Muscle layer of duodenum (tissue), 2 donors: ENCODE measurements around the gene MAP3K9.

Source experiments
- H3K27ac ChIP-seq: one replicate; pipeline ENCODE4 v1.7.0; 2013; ENCODE audit warnings: mild to moderate bottlenecking, low read length
- H3K27me3 ChIP-seq: one replicate; pipeline ENCODE4 v1.7.0; 2013; ENCODE audit warnings: low read depth, mild to moderate bottlenecking, control low read depth, low read length
- H3K36me3 ChIP-seq, 2 donors: one replicate each; pipeline ENCODE4 v1.7.0; 2013; ENCODE audit warnings: low read length in 2 of 2, control low read depth in 1 of 2, mild to moderate bottlenecking in 1 of 2; ENCODE audit not compliant: insufficient read depth in 2 of 2, control insufficient read depth in 1 of 2
- H3K4me1 ChIP-seq, 2 donors: one replicate each; pipeline ENCODE4 v1.7.0; 2013; ENCODE audit warnings: low read length in 2 of 2, mild to moderate bottlenecking in 2 of 2, control low read depth in 1 of 2, moderate library complexity in 1 of 2; ENCODE audit not compliant: insufficient read depth in 2 of 2, control insufficient read depth in 1 of 2
- H3K4me3 ChIP-seq, 2 donors: one replicate each; pipeline ENCODE4 v1.7.0; 2013; ENCODE audit warnings: low read length in 2 of 2, low read depth in 1 of 2, mild to moderate bottlenecking in 1 of 2
- H3K9me3 ChIP-seq, 2 donors: one replicate each; pipeline ENCODE4 v1.7.0; 2013; ENCODE audit warnings: low read length in 2 of 2, control low read depth in 1 of 2, mild to moderate bottlenecking in 1 of 2; ENCODE audit not compliant: control insufficient read depth in 1 of 2
- donor health status: healthy.

Gene MAP3K9

GRCh38 chr14:70780396-70781075 lies 28.8 kb downstream of the MAP3K9 start:
- no peak overlapping the region for H3K27ac ChIP-seq
- no peaks in the 10 kb centered on the region for H3K4me1 ChIP-seq
- H3K4me3 ChIP-seq = no peak overlapping the region
- no peaks in the 10 kb centered on the region for H3K27me3 ChIP-seq
- H3K9me3 ChIP-seq = no peaks in the 10 kb centered on the region
- H3K36me3 ChIP-seq = no peaks in the 10 kb centered on the region

- no peaks in the 10 kb centered on the region for H3K36me3 ChIP-seq
- no peaks in the 10 kb centered on the region for H3K9me3 ChIP-seq
- no peaks in the 10 kb centered on the region for H3K27me3 ChIP-seq
- no peak overlapping the region for H3K27ac ChIP-seq
- no peaks in the 10 kb centered on the region for H3K4me1 ChIP-seq
- H3K4me3 ChIP-seq = no peak overlapping the region
Observed at GRCh38 chr14:70779667-70780066, 29.6 kb downstream of the MAP3K9 start.

GRCh38 chr14:70776197-70776596 lies 33.1 kb downstream of the MAP3K9 start:
- Histone ChIP-seq H3K27ac (no peak overlapping the region), H3K27me3 (no peaks in the 10 kb centered on the region), H3K9me3 (no peaks in the 10 kb centered on the region), H3K4me3 (no peak overlapping the region), H3K36me3 (no peaks in the 10 kb centered on the region), H3K4me1 (no peaks in the 10 kb centered on the region)

- H3K9me3 ChIP-seq = no peaks in the 10 kb centered on the region
- H3K4me1 ChIP-seq = no peaks in the 10 kb centered on the region
- no peaks in the 10 kb centered on the region for H3K27me3 ChIP-seq
- H3K36me3 ChIP-seq = no peaks in the 10 kb centered on the region
- H3K4me3 ChIP-seq = no peak overlapping the region
- no peak overlapping the region for H3K27ac ChIP-seq
Observed at GRCh38 chr14:70773182-70773862, 36.0 kb downstream of the MAP3K9 start.

GRCh38 chr14:70771781-70772212 lies 37.5 kb downstream of the MAP3K9 start:
- Histone ChIP-seq H3K27me3 (no peaks in the 10 kb centered on the region), H3K9me3 (no peaks in the 10 kb centered on the region), H3K36me3 (no peaks in the 10 kb centered on the region), H3K4me3 (no peak overlapping the region), H3K4me1 (no peaks in the 10 kb centered on the region), H3K27ac (no peak overlapping the region)

GRCh38 chr14:70770490-70770889 lies 38.8 kb downstream of the MAP3K9 start:
- Histone ChIP-seq H3K27me3 (no peaks in the 10 kb centered on the region), H3K36me3 (no peaks in the 10 kb centered on the region), H3K9me3 (no peaks in the 10 kb centered on the region), H3K4me3 (no peak overlapping the region), H3K4me1 (no peaks in the 10 kb centered on the region), H3K27ac (no peak overlapping the region)

GRCh38 chr14:70759398-70759797 lies 49.9 kb downstream of the MAP3K9 start:
- H3K4me1 ChIP-seq = no peaks in the 10 kb centered on the region
- peaks cover 0 to 8% of the 10 kb centered on the region in 2 donors for H3K36me3 ChIP-seq
- no peak overlapping the region for H3K27ac ChIP-seq
- H3K9me3 ChIP-seq = no peaks in the 10 kb centered on the region
- H3K4me3 ChIP-seq = no peak overlapping the region
- no peaks in the 10 kb centered on the region for H3K27me3 ChIP-seq

GRCh38 chr14:70755655-70756054 lies 53.7 kb downstream of the MAP3K9 start:
- Histone ChIP-seq H3K9me3 (no peaks in the 10 kb centered on the region), H3K27me3 (no peaks in the 10 kb centered on the region), H3K4me3 (no peak overlapping the region), H3K36me3 (peaks cover 0 to 6% of the 10 kb centered on the region in 2 donors), H3K27ac (no peak overlapping the region), H3K4me1 (no peaks in the 10 kb centered on the region)

GRCh38 chr14:70754991-70755390 lies 54.3 kb downstream of the MAP3K9 start:
- no peaks in the 10 kb centered on the region for H3K27me3 ChIP-seq
- H3K4me1 ChIP-seq = no peaks in the 10 kb centered on the region
- H3K36me3 ChIP-seq = no peaks in the 10 kb centered on the region
- H3K9me3 ChIP-seq = no peaks in the 10 kb centered on the region
- no peak overlapping the region for H3K4me3 ChIP-seq
- no peak overlapping the region for H3K27ac ChIP-seq

- no peaks in the 10 kb centered on the region for H3K9me3 ChIP-seq
- H3K4me1 ChIP-seq = no peaks in the 10 kb centered on the region
- H3K27ac ChIP-seq = no peak overlapping the region
- H3K36me3 ChIP-seq = no peaks in the 10 kb centered on the region
- H3K27me3 ChIP-seq = no peaks in the 10 kb centered on the region
- H3K4me3 ChIP-seq = no peak overlapping the region
Observed at GRCh38 chr14:70753518-70753953, 55.8 kb downstream of the MAP3K9 start.

- Histone ChIP-seq H3K36me3 (no peaks in the 10 kb centered on the region), H3K4me1 (no peaks in the 10 kb centered on the region), H3K9me3 (no peaks in the 10 kb centered on the region), H3K4me3 (no peak overlapping the region), H3K27me3 (no peaks in the 10 kb centered on the region), H3K27ac (no peak overlapping the region)
Observed at GRCh38 chr14:70748422-70748821, 60.9 kb downstream of the MAP3K9 start.

GRCh38 chr14:70744641-70745040 lies 64.7 kb downstream of the MAP3K9 start:
- no peak overlapping the region for H3K27ac ChIP-seq
- no peaks in the 10 kb centered on the region for H3K36me3 ChIP-seq
- no peak overlapping the region for H3K4me3 ChIP-seq
- no peaks in the 10 kb centered on the region for H3K9me3 ChIP-seq
- H3K27me3 ChIP-seq = no peaks in the 10 kb centered on the region
- H3K4me1 ChIP-seq = no peaks in the 10 kb centered on the region
